LNCaP clone FGC (cell line): Measurements from ENCODE around the gene MYLK3.

Experiments used
- DNase-seq: peaks from one replicate; pipeline ENCODE4 v3.0.0-alpha.2; 2011; ENCODE audit warnings: low read depth
- H3K4me3 ChIP-seq: 2 replicates; pipeline ENCODE4 v1.5.1; 2011; ENCODE audit warnings: mild to moderate bottlenecking, low read depth, low read length, control low read depth
- TF ChIP-seq, protein P1 (sequence below): IDR thresholded peaks from 2 replicates; pipeline ENCODE4 v1.5.1; 2012; ENCODE audit warnings: mild to moderate bottlenecking; ENCODE audit not compliant: control insufficient read depth, insufficient read depth; ENCODE audit errors: extremely low read depth

Gene MYLK3

DNA sequence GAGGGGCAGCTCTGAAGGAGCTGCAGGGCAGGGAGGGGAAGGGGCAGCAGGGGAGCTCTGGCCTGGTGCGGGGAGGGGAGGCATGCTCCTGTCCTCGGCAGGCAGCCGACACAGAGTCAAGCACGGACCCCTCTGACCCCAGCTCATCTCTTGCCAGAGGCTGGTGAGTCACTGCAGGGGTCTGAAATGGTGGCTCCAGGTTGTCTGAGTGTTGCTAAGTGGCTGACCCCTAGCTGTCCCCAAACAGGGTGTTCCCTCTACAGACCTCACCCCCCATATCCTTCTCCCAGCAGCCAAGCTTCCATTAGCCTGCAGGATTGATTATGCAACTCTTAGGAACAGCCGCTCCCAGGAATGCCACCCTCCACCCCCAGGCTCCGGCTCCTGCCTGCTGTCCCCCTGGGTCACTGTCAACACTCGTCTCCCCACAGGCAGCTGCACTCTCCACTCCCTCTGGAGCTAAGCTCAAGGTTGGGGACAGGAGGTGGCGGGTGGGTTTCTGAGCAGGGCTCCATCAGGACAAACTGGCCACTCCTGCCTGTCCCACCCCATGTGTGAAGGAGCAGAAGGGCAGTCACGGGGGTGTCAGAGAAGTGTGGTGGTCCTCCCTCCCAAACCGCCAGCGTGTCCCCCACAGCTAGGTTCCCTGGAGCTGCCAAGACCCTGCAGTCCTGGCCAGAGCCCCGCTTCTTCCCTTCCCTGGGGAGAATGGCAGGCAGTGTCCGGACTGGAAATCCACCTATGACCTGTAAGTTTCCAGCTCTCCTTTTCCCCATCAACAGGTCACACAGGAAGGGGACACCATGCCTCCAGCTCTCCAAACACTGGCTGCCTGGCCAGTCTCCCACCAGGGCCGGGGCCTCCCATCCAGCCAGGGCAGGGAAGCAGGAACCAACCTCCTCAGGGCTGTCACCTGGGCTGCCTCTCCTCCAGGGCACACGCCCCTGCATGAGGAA lies 1.0 kb downstream of the MYLK3 start:
- no peak for DNase-seq
- no peak overlapping the region for H3K4me3 ChIP-seq
- TF ChIP-seq, protein P1, sequence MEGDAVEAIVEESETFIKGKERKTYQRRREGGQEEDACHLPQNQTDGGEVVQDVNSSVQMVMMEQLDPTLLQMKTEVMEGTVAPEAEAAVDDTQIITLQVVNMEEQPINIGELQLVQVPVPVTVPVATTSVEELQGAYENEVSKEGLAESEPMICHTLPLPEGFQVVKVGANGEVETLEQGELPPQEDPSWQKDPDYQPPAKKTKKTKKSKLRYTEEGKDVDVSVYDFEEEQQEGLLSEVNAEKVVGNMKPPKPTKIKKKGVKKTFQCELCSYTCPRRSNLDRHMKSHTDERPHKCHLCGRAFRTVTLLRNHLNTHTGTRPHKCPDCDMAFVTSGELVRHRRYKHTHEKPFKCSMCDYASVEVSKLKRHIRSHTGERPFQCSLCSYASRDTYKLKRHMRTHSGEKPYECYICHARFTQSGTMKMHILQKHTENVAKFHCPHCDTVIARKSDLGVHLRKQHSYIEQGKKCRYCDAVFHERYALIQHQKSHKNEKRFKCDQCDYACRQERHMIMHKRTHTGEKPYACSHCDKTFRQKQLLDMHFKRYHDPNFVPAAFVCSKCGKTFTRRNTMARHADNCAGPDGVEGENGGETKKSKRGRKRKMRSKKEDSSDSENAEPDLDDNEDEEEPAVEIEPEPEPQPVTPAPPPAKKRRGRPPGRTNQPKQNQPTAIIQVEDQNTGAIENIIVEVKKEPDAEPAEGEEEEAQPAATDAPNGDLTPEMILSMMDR, result no peak

DNA sequence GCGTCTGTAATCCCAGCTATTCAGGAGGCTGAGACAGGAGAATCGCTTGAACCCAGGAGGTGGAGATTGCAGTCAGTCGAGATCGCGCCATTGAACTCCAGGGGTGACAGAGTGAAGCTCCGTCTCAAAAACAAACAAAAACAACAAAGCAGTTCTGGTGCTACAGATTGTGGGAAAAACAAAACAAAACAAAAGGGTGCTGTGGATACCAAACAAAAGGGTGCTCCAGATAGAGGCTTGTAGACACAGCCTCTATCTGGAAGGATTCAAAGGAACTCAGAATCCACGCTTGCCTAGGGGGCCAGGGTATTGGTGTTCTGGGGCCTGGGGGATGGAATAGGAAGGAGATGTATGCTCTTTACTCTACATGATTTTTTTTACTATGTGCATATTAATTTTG lies 2.5 kb downstream of the MYLK3 start:
- no peak overlapping the region for H3K4me3 ChIP-seq
- DNase-seq, result no peak
- TF ChIP-seq, protein P1, result no peak

DNA sequence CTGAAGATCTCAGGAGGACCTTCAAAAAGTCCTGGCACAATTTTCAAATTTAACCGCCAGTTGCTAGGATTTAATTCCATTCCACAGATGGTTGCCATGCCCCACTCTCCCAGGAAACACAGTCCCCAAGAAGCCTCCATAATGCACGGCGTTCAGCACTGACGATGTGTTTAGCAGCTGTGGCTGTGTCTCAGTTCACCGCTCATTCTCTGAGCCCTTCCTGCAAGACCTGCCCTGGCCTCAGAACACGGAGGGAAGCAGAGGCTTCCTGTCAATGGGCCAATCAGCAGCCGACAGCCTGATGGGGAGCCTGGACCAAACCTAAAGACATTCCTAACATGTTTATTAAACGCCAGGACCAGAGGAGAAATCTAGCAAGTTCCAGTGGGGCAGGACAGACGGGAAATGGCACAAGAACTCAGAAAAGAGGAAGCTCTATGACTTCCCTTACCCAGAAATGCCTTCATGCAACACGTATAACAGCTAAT lies 4.9 kb downstream of the MYLK3 start:
- H3K4me3 ChIP-seq, result no peak overlapping the region
- TF ChIP-seq, protein P1, result no peak
- DNase-seq, result no peak

DNA sequence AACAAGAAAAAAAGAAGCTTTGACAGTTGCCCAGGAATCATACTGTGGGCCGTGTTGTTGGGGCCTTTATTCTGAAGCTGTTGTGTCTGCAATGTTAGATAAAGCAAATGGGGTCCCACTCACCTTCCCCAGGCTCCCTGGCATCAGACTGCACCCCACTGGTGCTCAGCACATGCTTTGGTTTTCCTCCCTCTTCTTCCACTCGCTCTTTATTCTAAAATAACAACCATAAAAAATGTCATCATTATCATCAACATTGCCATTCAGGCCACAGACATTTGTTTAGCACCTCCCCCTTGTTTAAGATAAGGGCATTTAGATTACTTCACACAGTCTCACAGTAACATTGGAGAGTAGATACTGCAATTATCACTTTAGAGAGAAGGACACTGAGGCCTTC lies 8.2 kb downstream of the MYLK3 start:
- no peak for DNase-seq
- H3K4me3 ChIP-seq, result no peak overlapping the region
- TF ChIP-seq, protein P1, result no peak

DNA sequence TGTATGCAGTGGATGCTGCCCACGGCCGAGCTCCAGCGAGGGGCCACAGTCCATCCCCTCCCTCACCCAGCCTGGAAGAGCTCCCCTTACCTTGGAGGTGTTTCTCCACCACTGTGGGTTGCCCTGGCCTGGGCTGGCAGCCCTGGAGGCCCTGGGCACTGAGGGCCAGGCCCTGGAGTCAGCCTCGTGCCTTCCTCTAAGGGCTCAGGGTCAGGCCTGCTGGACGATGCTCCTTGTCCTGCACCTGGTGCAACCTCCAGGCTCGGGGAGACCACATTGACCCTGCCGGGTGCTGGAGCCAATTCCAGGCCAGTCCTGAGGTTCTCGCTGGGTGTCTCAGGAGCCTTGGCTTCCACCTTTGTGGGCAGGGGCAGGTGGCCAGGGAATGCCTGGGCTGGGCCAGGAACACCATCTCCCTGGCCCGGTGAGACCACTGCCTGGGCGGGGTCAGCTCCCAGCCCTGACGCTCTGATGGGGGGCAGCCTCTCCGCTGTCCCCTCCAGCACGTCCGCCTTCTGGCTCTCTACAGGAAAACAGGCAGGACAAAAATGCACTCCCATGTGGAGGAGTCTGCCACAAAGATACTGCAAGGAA lies 10.4 kb downstream of the MYLK3 start:
- no peak for DNase-seq
- TF ChIP-seq, protein P1, result no peak
- no peak overlapping the region for H3K4me3 ChIP-seq

DNA sequence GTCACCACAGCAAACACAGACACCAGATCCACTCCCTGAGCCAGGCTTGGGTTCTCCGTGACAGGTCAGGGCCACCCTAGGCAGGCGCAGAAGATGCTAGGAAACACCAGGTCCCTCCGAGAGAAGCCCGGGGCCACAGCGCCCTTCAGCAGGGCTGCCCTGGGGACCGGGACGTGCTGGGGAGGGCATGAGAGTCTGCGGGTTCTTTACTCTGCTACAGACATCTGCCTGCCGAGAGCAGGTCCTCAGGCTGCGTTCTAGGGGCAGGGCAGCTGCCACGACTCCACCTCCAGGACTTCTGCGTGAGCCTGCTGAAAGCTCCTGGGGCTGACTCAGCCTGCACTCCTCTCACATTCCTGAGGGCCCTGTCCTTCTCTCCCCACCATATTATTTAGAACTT lies 11.4 kb downstream of the MYLK3 start:
- TF ChIP-seq, protein P1, result no peak
- no peak overlapping the region for H3K4me3 ChIP-seq
- no peak for DNase-seq
